HG02870 (cell line): ENCODE results near the gene PLEK.
"Not testable (repeated sequence)": the region's sequence is repeated elsewhere in the genome, so short reads cannot be mapped to it uniquely, and the experiment has no call there.

Experiments
- ATAC-seq: cut with Tn5 transposase; IDR thresholded peaks from one replicate; pipeline ENCODE4 v1.9.1; 2021; ENCODE audit warnings: mild to moderate bottlenecking, moderate library complexity; ENCODE audit not compliant: unreplicated experiment

The PLEK gene

DNA sequence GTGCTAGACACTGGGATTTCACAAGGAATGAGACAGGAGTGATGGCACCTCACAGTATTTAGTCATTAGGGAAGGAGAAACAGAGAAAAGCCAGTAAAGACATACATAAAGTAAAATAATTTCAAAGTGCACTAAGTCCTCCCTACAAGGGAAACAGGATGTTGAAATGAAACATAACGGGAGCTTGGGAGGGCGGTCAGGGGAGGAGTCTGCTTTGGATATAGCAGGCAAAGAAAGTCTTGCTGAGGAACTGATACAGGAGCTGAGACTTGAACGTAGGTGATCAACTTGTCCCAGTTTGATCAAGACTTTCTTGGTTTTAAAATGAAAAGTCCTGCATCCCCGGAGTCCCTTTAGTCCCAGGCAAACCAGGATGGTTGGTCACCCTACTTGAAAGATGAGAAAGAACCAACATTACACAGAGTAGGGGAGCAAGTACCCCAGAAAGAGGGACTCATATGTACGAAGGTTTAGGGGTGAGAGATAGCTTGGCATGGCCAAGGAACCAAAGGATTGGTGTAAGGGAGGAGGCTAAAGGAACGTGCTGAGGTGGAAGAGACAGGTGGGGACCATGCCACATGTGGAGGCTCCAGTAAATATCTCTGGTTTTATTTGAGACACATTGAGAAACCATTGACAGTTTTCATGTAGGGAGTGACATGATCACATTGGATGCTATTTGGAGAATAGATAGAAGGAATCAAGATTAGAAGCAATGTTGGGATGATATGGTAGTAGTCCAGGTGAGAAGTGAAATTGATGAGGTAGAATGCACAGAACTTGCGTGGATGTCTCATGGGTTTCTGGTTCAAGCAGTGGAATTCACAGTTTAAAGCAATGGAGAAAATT, 73.6 kb downstream of the PLEK start:
- ATAC-seq, result no peak

- ATAC-seq, result peak; percentile 98
Measured at GRCh38 chr2:68441179-68441993, 76.3 kb downstream of the PLEK start.

GRCh38 chr2:68441994-68442322, 76.9 kb downstream of the PLEK start:
- no peak for ATAC-seq

- not testable (repeated sequence) for ATAC-seq
Measured at GRCh38 chr2:68446425-68446824, 81.3 kb downstream of the PLEK start.
